ENCODE results near the gene FFAR1.

FFAR1 gene, protein sequence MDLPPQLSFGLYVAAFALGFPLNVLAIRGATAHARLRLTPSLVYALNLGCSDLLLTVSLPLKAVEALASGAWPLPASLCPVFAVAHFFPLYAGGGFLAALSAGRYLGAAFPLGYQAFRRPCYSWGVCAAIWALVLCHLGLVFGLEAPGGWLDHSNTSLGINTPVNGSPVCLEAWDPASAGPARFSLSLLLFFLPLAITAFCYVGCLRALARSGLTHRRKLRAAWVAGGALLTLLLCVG (N-terminal part only)

DNA sequence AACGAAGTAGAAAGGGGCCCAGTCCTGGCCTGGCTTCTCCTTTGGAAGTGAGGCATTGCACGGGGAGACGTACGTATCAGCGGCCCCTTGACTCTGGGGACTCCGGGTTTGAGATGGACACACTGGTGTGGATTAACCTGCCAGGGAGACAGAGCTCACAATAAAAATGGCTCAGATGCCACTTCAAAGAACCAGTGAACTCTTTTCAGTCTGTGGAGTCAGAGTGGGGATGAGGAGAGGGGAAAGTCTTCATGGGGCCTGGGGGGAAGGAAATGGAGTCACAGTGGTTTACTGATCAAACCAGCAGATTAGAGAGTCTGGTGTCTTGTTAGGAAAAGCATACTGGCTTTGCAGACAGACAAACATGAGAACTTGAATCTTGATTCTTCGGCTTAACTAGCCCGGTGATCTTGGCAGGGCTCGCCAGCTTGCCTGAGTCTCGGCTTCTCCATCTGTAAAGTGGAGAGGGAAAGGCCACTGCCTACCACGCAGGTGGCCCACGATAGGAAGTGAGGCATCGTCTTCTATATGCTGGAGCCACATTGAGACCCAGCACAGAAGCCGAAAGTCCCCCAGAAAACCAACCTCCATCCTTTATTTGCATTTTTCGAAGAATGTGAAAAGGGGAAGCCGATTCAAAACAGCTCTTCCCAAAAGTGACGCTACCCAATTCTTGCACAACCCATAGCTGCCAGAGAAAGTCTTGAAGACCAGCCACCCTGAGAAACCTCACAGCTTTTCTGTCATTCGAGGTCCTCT is at the start of gene FFAR1:
Gene FFAR1 (plus strand): TSS at position 732 of the 759 bp plus-strand sequence. CDS start 3,650 bp downstream, outside the sequence.
- no peak for DNase-seq

DNA sequence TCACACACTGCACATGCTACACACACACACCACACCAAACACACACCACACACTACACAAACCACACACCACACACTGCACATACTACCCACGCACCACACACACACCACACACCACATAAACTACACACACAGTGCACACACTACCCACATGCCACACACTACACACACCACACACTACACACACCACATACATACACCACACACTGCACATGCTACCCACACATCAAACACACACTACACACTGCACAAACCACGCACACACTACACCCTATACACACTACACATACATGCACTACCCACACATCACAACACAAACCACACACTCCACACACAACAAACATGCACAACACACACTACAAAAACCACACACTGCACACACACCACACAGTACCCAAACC is 49.8 kb upstream of the FFAR1 start:
- DNase-seq, result no peak

DNA sequence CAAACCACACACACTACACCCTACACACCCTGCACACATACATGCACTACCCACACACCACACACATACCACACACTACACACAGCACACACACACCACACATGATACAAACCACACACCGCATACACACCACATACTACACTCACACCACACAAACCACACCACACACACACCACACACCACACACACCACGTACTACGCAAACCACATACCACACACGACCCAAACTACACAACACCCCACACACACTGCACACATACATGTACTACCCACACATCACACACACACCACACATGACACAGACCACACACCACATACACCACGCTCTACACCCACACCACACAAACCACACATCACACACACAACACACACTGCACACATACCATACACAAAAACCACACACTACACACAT is 49.1 kb upstream of the FFAR1 start:
- DNase-seq, result no peak

DNA sequence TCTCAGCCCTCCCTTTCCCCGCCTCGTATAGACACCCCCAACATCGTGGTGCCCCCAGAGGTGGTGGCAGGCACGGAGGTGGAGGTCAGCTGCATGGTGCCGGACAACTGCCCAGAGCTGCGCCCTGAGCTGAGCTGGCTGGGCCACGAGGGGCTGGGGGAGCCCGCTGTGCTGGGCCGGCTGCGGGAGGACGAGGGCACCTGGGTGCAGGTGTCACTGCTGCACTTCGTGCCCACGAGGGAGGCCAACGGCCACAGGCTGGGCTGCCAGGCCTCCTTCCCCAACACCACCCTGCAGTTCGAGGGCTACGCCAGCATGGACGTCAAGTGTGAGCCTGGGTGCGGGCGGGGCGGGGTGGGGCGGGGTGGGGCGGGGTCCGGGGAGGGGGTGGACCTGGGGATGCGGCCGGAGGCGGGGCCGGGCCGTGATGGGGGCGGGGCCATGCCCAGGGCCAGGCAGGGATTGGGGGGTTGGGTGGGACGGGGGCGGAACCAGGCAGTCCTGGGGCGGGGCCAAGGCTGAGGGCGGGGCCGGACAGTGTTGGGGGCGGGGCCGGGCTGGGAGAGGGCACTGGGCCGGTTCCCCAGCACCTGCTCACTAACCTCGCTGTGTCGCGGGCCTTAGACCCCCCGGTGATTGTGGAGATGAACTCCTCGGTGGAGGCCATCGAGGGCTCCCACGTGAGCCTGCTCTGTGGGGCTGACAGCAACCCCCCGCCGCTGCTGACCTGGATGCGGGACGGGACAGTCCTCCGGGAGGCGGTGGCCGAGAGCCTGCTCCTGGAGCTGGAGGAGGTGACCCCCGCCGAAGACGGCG is 48.0 kb upstream of the FFAR1 start:
- DNase-seq, result no peak

DNA sequence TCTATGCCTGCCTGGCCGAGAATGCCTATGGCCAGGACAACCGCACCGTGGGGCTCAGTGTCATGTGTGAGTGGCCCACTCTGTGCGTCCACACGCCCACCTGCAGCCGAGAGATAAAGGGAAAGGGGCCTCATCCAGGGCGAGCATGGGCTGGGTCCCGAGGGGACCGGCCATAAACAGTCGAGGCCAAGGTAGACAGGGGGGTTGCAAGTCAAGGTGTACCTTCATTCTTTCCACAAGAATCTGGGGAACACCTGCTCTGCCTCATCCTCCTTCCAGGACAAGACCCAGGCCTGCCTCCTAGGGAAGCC is 47.4 kb upstream of the FFAR1 start:
- DNase-seq, result no peak

DNA sequence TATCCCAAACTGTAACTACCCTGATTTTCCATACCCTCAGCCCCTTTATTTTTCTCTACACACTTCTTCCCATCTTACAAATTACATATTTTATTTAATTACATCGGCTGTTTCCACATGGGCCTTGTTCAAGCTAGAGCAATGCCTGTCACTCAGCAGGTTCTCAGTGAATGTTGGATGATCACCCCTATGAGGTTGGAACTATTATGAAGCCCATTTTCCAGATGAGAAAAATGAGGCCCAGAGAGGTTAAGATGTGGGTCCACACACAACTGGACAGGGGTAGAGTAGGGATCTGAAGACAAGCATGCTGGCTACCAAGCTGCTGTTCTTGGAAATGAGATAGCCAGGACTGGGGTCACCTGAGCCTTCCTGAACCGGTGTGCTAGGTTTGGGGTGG is 45.7 kb upstream of the FFAR1 start:
- no peak for DNase-seq

DNA sequence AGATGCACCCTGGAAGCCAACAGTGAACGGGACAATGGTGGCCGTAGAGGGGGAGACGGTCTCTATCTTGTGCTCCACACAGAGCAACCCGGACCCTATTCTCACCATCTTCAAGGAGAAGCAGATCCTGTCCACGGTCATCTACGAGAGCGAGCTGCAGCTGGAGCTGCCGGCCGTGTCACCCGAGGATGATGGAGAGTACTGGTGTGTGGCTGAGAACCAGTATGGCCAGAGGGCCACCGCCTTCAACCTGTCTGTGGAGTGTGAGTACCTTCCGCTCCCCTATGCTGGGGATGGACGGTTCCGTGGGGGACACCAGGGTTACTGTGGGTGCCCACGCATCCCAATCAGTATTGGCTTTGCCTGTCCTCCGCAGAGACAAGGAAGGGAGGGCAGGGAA is 45.3 kb upstream of the FFAR1 start:
- no peak for DNase-seq

DNA sequence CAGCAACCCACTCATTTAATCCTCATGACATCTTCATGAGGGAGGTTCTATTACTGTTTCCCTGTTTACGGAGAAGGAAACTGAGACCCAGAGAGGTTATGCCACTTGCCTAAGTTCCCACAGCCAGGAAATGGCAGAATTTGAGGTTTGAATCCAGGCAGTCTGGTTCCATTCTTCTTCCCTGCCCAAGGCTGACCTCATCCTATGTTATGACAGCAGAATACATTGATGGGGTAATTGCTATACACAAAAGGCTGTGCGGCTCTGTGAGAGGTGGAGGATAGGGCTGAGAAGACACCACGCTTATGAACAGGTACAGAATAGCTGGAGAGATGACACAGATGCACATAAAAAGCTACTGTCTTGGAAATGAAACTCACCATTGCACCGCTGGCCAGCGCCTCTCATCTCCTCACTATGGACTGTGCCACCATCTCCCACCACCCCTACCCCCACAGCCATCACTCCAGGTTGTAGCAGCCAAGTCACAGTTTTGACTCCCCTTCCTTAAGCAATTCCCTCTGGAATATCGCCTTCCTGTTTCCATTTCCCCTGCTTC is 44.3 kb upstream of the FFAR1 start:
- no peak for DNase-seq

DNA sequence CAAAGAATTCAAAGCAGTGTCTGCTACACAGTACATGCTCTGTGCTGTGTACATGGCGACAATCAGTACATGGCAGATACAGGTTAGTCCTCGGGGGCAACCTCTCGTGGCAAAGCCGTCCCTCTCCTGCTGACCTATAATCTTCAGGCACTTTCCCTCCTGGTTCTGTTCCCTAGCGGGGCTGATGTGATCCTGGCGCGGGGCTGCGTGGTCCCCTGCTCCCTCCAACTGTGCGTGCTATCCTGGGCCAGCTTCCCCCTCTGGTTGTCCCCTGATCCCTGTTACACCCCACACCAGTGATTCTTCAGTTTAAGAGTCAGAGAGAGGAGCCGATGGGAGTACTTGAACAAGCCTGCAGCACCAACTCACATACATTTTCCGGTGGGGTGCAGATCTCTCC is 43.7 kb upstream of the FFAR1 start:
- no peak for DNase-seq

DNA sequence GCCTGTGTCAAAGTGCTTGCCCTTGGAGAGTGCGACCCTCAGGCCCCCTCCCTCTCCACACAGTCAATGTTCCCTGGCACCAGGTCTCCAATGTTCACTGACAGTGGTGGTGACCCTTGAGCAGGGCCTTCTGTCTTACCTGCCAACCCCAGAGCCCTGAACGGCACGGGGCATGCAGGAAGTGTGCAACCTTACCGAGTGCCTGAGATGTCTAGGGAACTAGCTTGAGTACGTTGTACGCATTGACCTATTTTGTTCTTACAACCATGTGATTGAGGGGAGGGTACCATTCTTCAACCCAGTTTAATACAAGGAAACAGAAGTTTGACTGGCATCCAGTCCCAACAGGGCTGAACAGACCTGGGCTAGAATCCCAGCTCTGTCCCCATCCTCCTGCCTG is 42.5 kb upstream of the FFAR1 start:
- DNase-seq, result no peak

DNA sequence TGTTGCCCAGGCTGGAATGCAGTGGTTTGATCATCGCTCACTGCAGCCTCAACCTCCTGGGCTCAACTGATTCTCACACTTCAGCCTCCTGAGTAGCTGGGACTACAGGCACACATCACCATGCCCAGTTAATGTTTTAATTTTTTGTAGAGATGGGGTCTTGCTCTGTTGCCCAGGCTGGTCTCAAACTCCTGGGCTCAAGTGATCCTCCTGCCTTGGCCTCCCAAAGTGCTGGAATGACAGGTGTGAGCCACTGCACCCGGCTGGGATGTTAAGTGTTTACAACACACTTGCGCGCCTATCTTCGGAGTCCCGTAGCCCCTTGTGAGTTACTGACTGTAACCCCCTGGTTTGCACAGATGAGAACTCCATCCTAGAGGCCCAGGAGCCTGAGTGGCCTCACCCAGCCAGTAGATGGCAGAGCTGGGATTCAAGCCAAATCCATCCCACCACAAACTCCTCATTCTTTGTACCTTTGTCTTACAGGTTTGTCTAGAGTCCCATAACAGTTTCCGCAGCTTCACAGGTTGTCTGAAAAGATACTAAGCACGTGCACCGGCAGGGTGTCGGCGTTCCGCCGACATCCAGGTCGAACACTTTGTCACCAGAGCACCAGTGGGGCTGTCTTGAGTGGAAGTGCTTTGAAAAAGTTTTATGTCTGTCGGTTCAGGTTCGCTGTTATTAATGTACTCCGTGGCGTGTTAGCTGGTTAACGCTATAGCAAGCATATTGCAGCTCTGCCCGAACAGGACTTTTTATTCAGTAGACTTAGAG is 41.0 kb upstream of the FFAR1 start:
- DNase-seq, result no peak

DNA sequence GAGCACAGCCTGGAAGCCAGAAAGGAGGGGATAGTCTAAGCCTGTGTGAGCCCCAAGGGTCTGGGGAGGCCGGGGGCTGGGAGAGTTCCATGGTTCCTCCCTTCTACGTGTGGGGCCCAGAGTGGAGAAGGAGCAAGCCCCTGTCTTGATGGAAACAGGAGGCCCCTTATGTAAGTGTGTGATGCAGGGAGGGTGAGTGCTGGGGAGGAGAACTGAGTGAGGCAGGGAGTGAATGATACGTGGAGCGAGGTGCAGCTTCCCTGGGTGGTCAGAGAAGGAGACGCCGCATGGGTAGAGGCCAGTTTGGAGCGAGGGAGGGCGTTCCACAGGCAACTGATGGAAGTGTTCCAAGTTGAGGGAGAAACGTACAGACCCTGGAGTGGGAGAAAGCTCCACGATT is 39.8 kb upstream of the FFAR1 start:
- no peak for DNase-seq

DNA sequence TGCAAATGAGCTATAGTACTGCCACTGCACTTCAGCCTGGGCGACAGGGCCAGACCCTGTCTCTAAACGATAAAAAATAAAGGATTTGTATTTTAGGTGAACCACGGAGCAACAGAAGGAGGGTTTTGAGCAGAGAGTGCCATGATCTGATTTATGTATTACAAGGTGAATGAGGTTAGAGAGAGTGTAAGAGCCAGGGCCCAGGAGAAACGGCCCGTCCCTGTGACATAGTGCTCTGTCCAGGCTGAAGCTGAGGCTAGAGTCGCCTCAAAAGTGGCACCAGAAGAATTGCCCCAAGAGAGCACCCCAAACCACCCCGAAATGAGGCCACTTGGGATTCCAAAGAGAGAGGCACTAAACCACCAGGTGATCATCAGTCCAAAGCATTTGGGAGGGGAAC is 38.8 kb upstream of the FFAR1 start:
- DNase-seq, result no peak

DNA sequence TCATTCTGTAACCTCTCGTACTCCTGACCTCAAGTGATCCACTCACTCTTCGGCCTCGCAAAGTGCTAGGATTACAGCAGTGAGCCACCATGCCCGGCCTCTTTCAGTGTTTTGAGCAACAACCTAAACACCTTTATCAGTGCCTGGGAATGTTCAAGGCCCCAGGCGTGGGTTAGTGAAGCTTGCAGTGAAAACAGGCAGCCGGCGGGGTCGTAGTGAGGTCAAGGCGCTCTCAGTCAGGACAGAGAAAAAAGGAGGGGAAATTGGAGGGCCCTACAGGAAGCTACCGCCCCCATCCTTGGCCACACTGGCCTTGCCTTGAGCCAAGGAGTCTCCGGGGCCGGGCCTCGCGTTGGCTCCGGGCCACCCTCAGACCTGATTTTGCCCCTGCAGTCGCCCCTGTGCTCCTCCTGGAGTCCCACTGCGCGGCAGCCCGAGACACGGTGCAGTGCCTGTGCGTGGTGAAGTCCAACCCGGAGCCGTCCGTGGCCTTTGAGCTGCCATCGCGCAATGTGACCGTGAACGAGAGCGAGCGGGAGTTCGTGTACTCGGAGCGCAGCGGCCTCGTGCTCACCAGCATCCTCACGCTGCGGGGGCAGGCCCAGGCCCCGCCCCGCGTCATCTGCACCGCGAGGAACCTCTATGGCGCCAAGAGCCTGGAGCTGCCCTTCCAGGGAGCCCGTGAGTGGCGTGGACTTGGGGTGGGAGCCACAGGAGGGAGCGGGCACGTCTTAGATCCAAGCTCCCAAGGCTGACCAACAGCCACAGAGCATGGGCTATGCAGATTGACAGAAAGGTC is 38.0 kb upstream of the FFAR1 start:
- no peak for DNase-seq

DNA sequence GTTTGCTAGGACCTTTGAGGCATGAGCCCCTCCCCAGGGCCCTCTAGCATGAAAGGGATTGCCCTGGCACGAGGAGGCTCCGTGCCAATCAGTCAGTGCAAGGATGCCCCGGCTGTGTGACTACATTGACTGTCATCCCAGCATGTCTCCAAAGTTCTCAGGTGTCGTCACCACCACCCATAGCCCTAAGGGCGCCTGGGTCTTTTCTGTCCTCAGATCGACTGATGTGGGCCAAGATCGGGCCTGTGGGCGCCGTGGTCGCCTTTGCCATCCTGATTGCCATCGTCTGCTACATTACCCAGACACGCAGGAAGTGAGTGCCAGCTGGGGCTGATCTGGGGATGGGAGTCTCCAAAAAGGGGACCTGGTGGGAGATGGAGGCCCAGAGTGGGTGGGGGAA is 37.4 kb upstream of the FFAR1 start:
- no peak for DNase-seq

DNA sequence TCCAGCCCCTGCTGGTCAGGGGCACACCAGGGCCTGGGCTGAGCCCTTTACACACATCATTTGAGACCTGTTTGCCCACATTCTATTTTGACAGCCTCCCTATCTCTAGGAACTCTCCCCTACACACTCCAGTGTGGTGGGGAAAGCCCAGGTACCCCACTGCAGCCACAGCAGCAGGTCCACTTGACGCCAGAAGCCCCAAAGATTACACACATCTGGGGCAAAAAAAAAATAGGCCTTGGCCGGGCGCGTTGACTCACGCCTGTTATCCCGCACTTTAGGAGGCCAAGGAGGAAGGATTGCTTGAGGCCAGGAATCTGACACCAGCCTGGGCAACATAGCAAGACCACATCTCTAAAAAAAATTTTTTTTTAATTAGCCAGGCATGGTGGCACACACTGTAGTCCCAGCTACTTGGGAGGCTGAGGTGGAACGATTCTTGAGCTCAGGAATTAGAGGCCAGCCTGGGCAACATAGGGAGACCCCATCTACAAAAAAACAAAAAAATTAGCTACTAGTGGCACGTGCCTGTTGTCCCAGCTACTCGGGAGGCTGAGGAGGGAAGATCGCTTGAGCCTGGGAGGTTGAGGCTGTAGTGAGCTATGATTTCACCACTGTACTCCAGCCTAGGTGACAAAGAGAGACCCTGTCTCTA is 36.8 kb upstream of the FFAR1 start:
- DNase-seq, result no peak

DNA sequence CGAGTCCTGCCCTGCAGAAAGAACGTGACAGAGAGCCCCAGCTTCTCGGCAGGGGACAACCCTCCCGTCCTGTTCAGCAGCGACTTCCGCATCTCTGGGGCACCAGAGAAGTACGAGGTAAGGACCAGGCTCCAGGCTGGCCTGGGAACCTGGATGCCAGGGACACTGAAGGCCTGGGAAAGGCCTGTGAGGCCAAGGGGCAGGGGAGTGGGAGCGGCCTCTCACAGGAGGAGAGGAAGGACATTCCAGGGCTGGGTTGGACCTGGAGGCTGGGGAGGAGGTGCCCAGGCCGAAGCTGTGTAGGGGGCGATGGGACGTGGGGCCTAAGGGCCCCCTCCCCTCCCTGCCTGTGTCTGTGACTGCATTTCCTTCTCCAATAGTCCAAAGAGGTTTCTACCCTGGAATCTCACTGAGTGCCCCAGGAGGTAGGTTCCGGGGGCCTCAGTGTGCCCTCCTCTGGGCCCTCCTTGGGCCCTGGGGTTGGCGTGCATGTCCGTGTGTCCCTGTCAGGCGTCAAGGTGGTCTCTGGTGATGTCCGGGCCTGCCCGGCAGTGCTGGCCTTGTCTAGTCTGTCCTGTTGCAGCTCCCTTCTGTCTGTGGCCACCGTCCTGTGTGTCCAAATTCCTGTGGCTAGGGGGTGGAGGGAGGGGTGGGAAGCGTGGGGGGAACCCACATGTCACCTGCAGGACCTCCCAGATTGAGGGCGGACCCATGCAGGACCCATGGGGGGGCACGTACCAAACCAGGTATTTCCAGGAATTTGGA is 35.6 kb upstream of the FFAR1 start:
- DNase-seq, result no peak

DNA sequence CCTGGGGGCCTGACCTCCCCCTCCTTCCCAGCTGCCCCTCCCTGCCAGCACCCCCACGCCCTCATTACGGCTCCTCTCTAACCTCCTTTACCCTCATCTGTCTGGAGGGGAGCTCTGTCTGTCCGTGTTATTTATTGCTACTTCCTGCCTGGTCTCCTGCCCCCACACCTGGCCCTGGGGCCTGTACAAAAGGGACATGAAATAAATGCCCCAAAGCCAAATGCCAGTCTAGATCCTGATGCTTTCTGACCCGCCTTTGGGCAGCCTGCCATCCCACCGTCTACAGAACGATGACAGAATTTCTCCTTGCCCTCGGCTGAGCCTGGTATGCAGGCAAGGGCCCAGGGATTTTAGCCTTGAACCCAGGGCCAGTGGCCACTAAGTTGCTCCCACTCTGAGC is 34.1 kb upstream of the FFAR1 start:
- DNase-seq, result no peak

DNA sequence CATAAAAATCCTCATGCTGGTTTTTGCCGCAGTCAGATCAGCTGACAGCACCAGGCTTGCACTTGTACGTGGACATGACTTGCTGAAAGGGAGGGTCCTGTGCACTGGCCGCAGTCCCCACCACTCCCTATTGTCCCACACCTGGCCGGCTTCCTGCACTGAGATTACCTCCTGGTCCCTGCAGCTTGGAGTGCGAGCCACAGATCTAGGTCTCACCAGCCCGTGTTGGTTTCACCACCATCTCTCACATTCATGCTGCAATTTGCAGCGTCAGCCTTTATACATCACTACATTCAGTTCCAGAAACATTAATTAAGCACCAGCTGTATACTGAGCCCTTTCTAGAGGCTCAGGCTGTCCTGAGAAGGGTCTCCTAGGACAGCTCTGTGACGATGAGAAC is 33.7 kb upstream of the FFAR1 start:
- DNase-seq, result no peak

DNA sequence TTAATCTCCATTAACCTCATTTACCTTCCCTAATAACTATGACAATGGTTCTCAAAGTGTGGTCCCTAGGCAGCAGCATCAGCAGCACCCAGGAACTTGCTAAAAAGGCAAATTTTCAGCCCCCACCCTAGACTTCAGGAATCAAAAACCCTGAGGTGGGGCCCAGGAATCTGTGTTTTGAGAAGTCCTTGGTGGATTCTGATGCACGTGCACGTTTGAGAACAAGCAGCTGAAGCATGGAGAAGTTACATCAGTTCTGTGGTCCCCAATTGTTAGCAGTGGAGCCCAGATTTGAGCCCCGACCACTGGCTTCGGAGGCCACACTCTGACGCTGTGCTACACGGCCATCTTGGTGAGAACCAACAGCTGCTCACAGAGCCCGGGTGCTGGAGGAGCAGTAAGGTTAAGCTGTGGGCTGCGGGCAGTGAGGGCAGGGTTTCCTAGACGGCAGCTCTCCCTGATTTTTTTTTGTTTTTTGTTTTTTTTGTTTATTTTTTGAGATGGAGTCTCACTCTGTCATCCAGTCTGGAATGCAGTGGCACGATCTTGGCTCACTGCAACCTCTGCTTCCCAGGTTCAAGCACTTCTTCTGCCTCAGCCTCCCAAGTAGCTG is 32.7 kb upstream of the FFAR1 start:
- no peak for DNase-seq
